Measurements from ENCODE around the gene BAMBI.

BAMBI gene

GRCh38 chr10:28715246-28715645 lies 37.9 kb downstream of the BAMBI start:
- Histone ChIP-seq H3K4me3 (no peak overlapping the region), H3K9me3 (peaks cover 7% of the 10 kb centered on the region), H3K27me3 (no peaks in the 10 kb centered on the region; the same call in 1 of the 2 replicates), H3K9ac (no peak overlapping the region), H3K27ac (no peak overlapping the region), H3K36me3 (no peaks in the 10 kb centered on the region), H4K20me1 (no peaks in the 10 kb centered on the region), H3K4me1 (peaks cover 7% of the 10 kb centered on the region; the same call in 1 of the 2 replicates), H3K4me2 (no peak overlapping the region)
- no peak for TF ChIP-seq Cebpa-rat (IDR thresholded peaks at IDR 0.05)

GRCh38 chr10:28715757-28716156 lies 38.4 kb downstream of the BAMBI start:
- no peak overlapping the region for H3K9ac ChIP-seq
- no peaks in the 10 kb centered on the region; the same call in 1 of the 2 replicates for H3K27me3 ChIP-seq
- peaks cover 12% of the 10 kb centered on the region for H3K4me1 ChIP-seq
- H4K20me1 ChIP-seq = no peaks in the 10 kb centered on the region
- peaks cover 7% of the 10 kb centered on the region for H3K9me3 ChIP-seq
- no peak overlapping the region for H3K4me2 ChIP-seq
- H3K4me3 ChIP-seq = no peak overlapping the region
- TF ChIP-seq Cebpa-rat (IDR thresholded peaks at IDR 0.05) = no peak
- H3K36me3 ChIP-seq = no peaks in the 10 kb centered on the region
- no peak overlapping the region for H3K27ac ChIP-seq

GRCh38 chr10:28716748-28717147 lies 39.4 kb downstream of the BAMBI start:
- Histone ChIP-seq H3K4me2 (no peak overlapping the region), H3K36me3 (no peaks in the 10 kb centered on the region), H3K4me1 (peaks cover 22% of the 10 kb centered on the region), H3K27me3 (no peaks in the 10 kb centered on the region; the same call in 1 of the 2 replicates), H3K27ac (no peak overlapping the region), H4K20me1 (no peaks in the 10 kb centered on the region), H3K9ac (no peak overlapping the region), H3K4me3 (no peak overlapping the region), H3K9me3 (peaks cover 7% of the 10 kb centered on the region)
- no peak for TF ChIP-seq Cebpa-rat (IDR thresholded peaks at IDR 0.05)

DNA sequence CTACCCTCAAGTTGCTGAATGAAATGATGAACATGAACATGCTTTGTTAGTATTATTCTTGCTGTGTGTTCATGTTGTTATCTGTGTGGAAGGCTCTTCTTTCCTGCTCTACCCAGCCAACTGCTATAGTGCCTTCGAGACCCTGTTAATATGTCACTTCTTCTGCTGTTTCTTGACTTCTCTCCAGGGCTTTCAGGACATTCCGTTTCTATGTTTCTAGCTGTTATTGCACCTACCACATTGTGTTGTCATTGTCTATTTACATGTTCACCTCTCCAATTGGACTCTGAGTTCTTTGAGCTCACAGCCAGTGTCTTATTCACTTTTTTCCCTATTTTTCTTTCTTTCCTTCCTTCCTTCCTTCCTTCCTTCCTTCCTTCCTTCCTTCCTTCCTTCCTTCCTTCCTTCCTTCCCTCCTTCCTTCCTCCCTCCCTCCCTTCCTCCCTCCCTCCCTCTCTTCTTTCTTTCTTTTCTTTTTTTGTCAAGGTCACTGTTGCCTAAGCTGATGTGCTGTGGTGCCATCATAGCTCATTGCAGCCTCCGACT lies 40.4 kb downstream of the BAMBI start:
- no peak overlapping the region for H3K4me2 ChIP-seq
- no peak for TF ChIP-seq Cebpa-rat (IDR thresholded peaks at IDR 0.05)
- no peak overlapping the region for H3K9ac ChIP-seq
- H3K27me3 ChIP-seq = no peaks in the 10 kb centered on the region; the same call in 1 of the 2 replicates
- H3K27ac ChIP-seq = no peak overlapping the region
- H3K4me1 ChIP-seq = peaks cover 32% of the 10 kb centered on the region
- no peaks in the 10 kb centered on the region for H3K36me3 ChIP-seq
- no peak overlapping the region for H3K4me3 ChIP-seq
- H3K9me3 ChIP-seq = peaks cover 7% of the 10 kb centered on the region
- no peaks in the 10 kb centered on the region for H4K20me1 ChIP-seq

GRCh38 chr10:28719789-28720436 lies 42.6 kb downstream of the BAMBI start:
- no peak overlapping the region; the same call in 1 of the 2 replicates for H3K4me2 ChIP-seq
- H4K20me1 ChIP-seq = no peaks in the 10 kb centered on the region
- H3K9me3 ChIP-seq = no peaks in the 10 kb centered on the region
- no peaks in the 10 kb centered on the region for H3K27me3 ChIP-seq
- H3K36me3 ChIP-seq = no peaks in the 10 kb centered on the region
- no peak overlapping the region for H3K4me3 ChIP-seq
- no peak overlapping the region for H3K27ac ChIP-seq
- H3K4me1 ChIP-seq = peaks cover 33% of the 10 kb centered on the region
- H3K9ac ChIP-seq = no peak overlapping the region
- no peak for TF ChIP-seq Cebpa-rat (IDR thresholded peaks at IDR 0.05)

DNA sequence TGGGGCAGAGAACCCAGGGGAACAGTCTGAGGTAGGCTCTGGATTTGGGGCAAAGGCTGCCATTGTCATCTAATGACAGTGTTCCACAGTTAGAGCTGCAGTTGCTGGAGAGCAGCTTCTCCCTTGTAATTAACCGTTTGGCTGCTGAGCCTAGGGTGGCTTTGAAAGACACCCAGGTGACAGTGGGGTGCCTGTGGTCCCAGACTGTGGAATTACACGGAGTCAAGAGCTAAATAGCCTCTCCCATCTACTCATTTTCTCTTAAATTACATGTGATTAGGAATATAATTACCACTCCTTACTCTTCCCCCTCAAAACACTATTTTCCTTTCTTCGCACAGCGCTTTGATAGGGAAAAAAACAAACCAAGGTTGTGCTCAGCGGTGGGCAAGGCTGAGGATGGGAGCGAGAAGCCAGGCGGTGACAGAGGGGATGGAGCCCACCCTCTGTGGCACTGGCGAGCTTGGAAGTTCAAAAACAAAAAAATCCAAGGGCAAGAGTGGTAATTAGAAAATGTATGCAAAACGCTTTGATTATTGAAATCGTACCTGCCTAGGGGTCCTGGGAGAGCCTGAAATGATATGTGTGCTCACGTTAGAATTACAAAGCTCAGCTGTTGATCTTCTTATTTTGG lies 44.1 kb downstream of the BAMBI start:
- no peaks in the 10 kb centered on the region for H4K20me1 ChIP-seq
- no peaks in the 10 kb centered on the region for H3K9me3 ChIP-seq
- peak overlapping the region; percentile 65 for H3K4me3 ChIP-seq
- peaks cover 33% of the 10 kb centered on the region for H3K4me1 ChIP-seq
- H3K4me2 ChIP-seq = peak overlapping the region; percentile 95
- H3K36me3 ChIP-seq = no peaks in the 10 kb centered on the region
- peak overlapping the region; percentile 38; the same call in 1 of the 2 replicates for H3K27ac ChIP-seq
- peak overlapping the region; percentile 73 for H3K9ac ChIP-seq
- TF ChIP-seq Cebpa-rat (IDR thresholded peaks at IDR 0.05) = no peak
- no peaks in the 10 kb centered on the region for H3K27me3 ChIP-seq

GRCh38 chr10:28722065-28722803 lies 44.9 kb downstream of the BAMBI start:
- TF ChIP-seq Cebpa-rat (IDR thresholded peaks at IDR 0.05) = no peak
- H3K27ac ChIP-seq = peak overlapping the region; percentile 38; the same call in 1 of the 2 replicates
- peak overlapping the region; percentile 65 for H3K4me3 ChIP-seq
- no peaks in the 10 kb centered on the region for H3K27me3 ChIP-seq
- H3K36me3 ChIP-seq = no peaks in the 10 kb centered on the region
- H3K4me2 ChIP-seq = peak overlapping the region; percentile 95
- H3K4me1 ChIP-seq = peaks cover 33% of the 10 kb centered on the region
- peaks cover 2% of the 10 kb centered on the region; the same call in 1 of the 2 replicates for H3K9me3 ChIP-seq
- peak overlapping the region; percentile 73 for H3K9ac ChIP-seq
- no peaks in the 10 kb centered on the region for H4K20me1 ChIP-seq

DNA sequence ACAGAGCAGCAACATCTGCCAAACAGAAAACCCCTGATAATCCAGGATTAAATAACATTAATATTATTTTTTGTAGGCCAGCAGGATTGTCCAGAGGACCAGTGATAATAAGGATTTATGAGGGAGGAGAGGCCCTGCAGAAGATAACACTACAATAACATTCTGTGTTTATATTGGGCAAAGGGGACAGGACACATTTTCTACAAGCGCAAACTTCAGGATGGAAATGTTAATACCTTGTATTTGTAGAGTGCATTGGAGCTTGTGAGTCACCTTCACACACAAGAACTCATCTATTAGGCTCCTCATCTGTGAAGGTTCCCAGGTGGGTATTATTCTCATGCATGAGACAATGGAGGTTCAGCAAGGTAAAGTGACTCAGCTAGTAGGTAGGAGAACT lies 51.0 kb downstream of the BAMBI start:
- no peaks in the 10 kb centered on the region for H4K20me1 ChIP-seq
- no peak overlapping the region for H3K4me2 ChIP-seq
- H3K27ac ChIP-seq = no peak overlapping the region

GRCh38 chr10:28730031-28730778 lies 52.9 kb downstream of the BAMBI start:
- no peak overlapping the region for H3K9ac ChIP-seq
- no peaks in the 10 kb centered on the region for H3K36me3 ChIP-seq
- no peaks in the 10 kb centered on the region for H3K27me3 ChIP-seq
- H3K27ac ChIP-seq = no peak overlapping the region
- no peak overlapping the region for H3K4me3 ChIP-seq
- H3K9me3 ChIP-seq = peaks cover 16% of the 10 kb centered on the region
- TF ChIP-seq Cebpa-rat (IDR thresholded peaks at IDR 0.05) = no peak
- H4K20me1 ChIP-seq = no peaks in the 10 kb centered on the region
- peak overlapping the region; percentile 45 for H3K4me2 ChIP-seq
- H3K4me1 ChIP-seq = no peaks in the 10 kb centered on the region

More for the DNA sequence above, 51.0 kb downstream of the BAMBI start:
- Histone ChIP-seq H3K4me3 (no peak overlapping the region), H3K36me3 (no peaks in the 10 kb centered on the region), H3K9ac (no peak overlapping the region), H3K4me1 (no peaks in the 10 kb centered on the region), H3K9me3 (peaks cover 6% of the 10 kb centered on the region; the same call in 1 of the 2 replicates), H3K27me3 (no peaks in the 10 kb centered on the region)
- no peak for TF ChIP-seq Cebpa-rat (IDR thresholded peaks at IDR 0.05)

Measured in BLaER1 (cell line).